GM21528 (cell line): ENCODE results near the gene TOMT.

Experiments used
- ATAC-seq: cut with Tn5 transposase; IDR thresholded peaks from one replicate; pipeline ENCODE4 v1.9.1; 2021; ENCODE audit warnings: mild to moderate bottlenecking, moderate library complexity; ENCODE audit not compliant: unreplicated experiment, low FRiP score

TOMT gene

GRCh38 chr11:72157131-72157530 lies 51.4 kb downstream of the TOMT start:
- ATAC-seq = no peak
